ENCODE measurements around the gene TPCN1. TPM values are rescaled to one million over a fixed set of nuclear protein-coding genes. Genes with fewer than 3 reads are reported as not detected.

TPCN1 gene
- total and polyA plus RNA-seq, 2 of the 8 experiments (the other 6 are each of a cell fraction or from before 2014, with no cell fraction given): 14.9 to 21.4 TPM

DNA sequence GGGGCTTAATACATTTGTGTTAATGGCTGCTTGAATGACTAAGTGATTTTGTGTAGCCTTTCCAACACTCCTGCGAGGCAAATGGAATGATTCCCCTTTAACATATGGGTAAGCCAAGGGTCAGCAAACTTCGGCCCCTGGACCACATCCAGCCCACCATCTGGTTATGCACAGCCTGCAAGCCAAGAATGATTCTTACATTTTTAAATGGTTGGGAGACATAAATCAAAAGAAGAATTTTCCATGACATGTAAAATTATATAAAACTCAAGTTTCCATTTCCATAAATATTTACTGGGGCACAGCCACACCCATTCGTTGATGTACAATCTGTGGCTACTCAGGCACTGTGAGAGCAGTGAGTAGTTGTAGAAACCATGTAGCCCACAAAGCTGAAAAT lies 104.7 kb downstream of the TPCN1 start:
- Histone ChIP-seq H3K56ac (replicated peaks; ENCODE audit: insufficient read length, low read depth, low read length) (no peak overlapping the region), H3K4me3 (ENCODE audit: extremely low read depth in 1 of 4, insufficient read depth in 2 of 4, low read depth in 3 of 4, low read length in 4 of 4) (no peak overlapping the region), H3K18ac (ENCODE audit: extremely low read depth, low read length) (no peak overlapping the region), H4K91ac (replicated peaks; ENCODE audit: insufficient read length, low read length) (no peak overlapping the region), H3K9ac (replicated peaks in 1 of 4; ENCODE audit: extremely low read depth in 1 of 4, low read depth in 3 of 4, low read length in 3 of 4) (no peak overlapping the region), H2BK20ac (ENCODE audit: low read length) (no peak overlapping the region), H2BK12ac (ENCODE audit: low read depth, low read length) (no peak overlapping the region), H3K23ac (ENCODE audit: insufficient read length) (no peak overlapping the region), H3K23me2 (ENCODE audit: low read depth, low read length) (no peaks in the 10 kb centered on the region), H4K20me1 (replicated peaks in 1 of 2; ENCODE audit: control insufficient read depth in 1 of 2, insufficient read depth in 2 of 2, low read length in 2 of 2) (no peaks in the 10 kb centered on the region), H2AFZ (ENCODE audit: low read length) (no peak overlapping the region), H2AK5ac (ENCODE audit: low read depth, low read length) (no peak overlapping the region), H3K9me3 (ENCODE audit: insufficient read depth in 2 of 2, low read depth in 1 of 2, low read length in 1 of 2) (no peaks in the 10 kb centered on the region), H3K27me3 (replicated peaks in 1 of 4; ENCODE audit: control insufficient read depth in 3 of 4, extremely low read depth in 1 of 4, insufficient read depth in 3 of 4, low read length in 3 of 4) (no peaks in the 10 kb centered on the region), H3K4me1 (replicated peaks in 1 of 4; ENCODE audit: control insufficient read depth in 3 of 4, insufficient read depth in 4 of 4, low read length in 3 of 4) (0 out of 7 replicates have a peak, but pooled peaks cover 0 to 2% (median 0%) of the 10 kb centered on the region in 4 experiments), H3K79me1 (ENCODE audit: low read depth, low read length) (no peaks in the 10 kb centered on the region), H4K8ac (ENCODE audit: extremely low read depth, insufficient read depth, low read length) (no peak overlapping the region), H2BK120ac (replicated peaks; ENCODE audit: low read depth, low read length) (no peak overlapping the region), H3K36me3 (ENCODE audit: control insufficient read depth in 2 of 4, insufficient read depth in 4 of 4, low read length in 3 of 4) (no peaks in the 10 kb centered on the region), H3K27ac (ENCODE audit: low read depth, low read length) (no peak overlapping the region), H3K79me2 (ENCODE audit: control insufficient read depth in 1 of 2, insufficient read depth in 2 of 2, low read length in 2 of 2) (no peaks in the 10 kb centered on the region), H3K4ac (replicated peaks; ENCODE audit: insufficient read length, low read depth, low read length) (no peak overlapping the region), H4K5ac (ENCODE audit: insufficient read length, low read depth, low read length) (no peak overlapping the region), H2BK5ac (ENCODE audit: low read depth, low read length) (no peak overlapping the region), H2BK15ac (ENCODE audit: low read length) (no peak overlapping the region), H3K14ac (ENCODE audit: insufficient read length) (no peak overlapping the region), H3K4me2 (ENCODE audit: insufficient read depth in 1 of 2, low read depth in 2 of 2, low read length in 2 of 2) (no peak overlapping the region)
- 84% methylated on average over 3 of the region's 3 CpGs; no CpG with 5 or more reads in 1 of the 2 experiments for WGBS, 2 experiments (ENCODE audit: extremely low coverage in 1 of 2, insufficient coverage in 1 of 2, insufficient read length in 1 of 2, insufficient replicate concordance in 2 of 2, low coverage in 1 of 2, low lambda C conversion rate in 2 of 2, missing lambda C conversion rate in 1 of 2)
- ChIA-PET POLR2A (ENCODE audit: partially characterized antibody) (interaction anchor here (1.2 kb wide), 2 partner anchors 45 to 126 kb away, joined by 3 read pairs; no protein-coding TSS in a partner anchor), CTCF (ENCODE audit: partially characterized antibody) (interaction anchor here (0.6 to 1.9 kb wide), 4 partner anchors 9 to 144 kb away, joined by 4 to 6 read pairs (median 4); partner anchors contain the start of gene SLC8B1)
- TF ChIP-seq YY1 (IDR thresholded peaks at IDR 0.05; ENCODE audit: low read depth, low read length): no peak
- no peak for TF ChIP-seq CTBP2 (IDR thresholded peaks at IDR 0.05; ENCODE audit: borderline replicate concordance, insufficient read depth, insufficient read length, low read length)
- no peak for TF ChIP-seq ASH2L (IDR thresholded peaks at IDR 0.05; ENCODE audit: low read length)
- no peak for TF ChIP-seq SAP30 (IDR thresholded peaks at IDR 0.05; ENCODE audit: insufficient read depth, insufficient replicate concordance, low read length)
- TF ChIP-seq RXRA (IDR thresholded peaks at IDR 0.05; ENCODE audit: insufficient read depth, low read depth, low read length): no peak
- no peak for TF ChIP-seq NANOG (IDR thresholded peaks at IDR 0.05; ENCODE audit: insufficient read depth, low read depth, low read length, poor library complexity, severe bottlenecking)
- no peak for TF ChIP-seq KDM5A (IDR thresholded peaks at IDR 0.05; ENCODE audit: low read length)
- TF ChIP-seq SIX5 (IDR thresholded peaks at IDR 0.05; ENCODE audit: low read depth, low read length): no peak
- TF ChIP-seq JUND (IDR thresholded peaks at IDR 0.05; ENCODE audit: low read length): no peak
- no peak for TF ChIP-seq ZNF274 (IDR thresholded peaks at IDR 0.05; ENCODE audit: borderline replicate concordance, extremely low read depth, low read length)
- TF ChIP-seq EZH2 (IDR thresholded peaks at IDR 0.05; ENCODE audit: low read depth, low read length, severe bottlenecking): no peak
- TF ChIP-seq POU5F1 (IDR thresholded peaks at IDR 0.05; ENCODE audit: low read depth, low read length): no peak
- TF ChIP-seq TAF1 (IDR thresholded peaks at IDR 0.05; ENCODE audit: low read depth, low read length): no peak
- no peak for DNase-seq (ENCODE audit: low read depth in 1 of 2, low spot score in 2 of 2)
- FAIRE-seq: no peak

Measured in H1 (cell line).